GM12801 (cell line): ENCODE measurements around the gene TXNDC12.

Experiments used
- TF ChIP-seq, protein P1 (sequence below): IDR thresholded peaks from one replicate; pipeline ENCODE4 v1.5.1; 2011; ENCODE audit warnings: control low read depth; ENCODE audit not compliant: insufficient read length; ENCODE audit errors: extremely low read depth

Gene TXNDC12

DNA sequence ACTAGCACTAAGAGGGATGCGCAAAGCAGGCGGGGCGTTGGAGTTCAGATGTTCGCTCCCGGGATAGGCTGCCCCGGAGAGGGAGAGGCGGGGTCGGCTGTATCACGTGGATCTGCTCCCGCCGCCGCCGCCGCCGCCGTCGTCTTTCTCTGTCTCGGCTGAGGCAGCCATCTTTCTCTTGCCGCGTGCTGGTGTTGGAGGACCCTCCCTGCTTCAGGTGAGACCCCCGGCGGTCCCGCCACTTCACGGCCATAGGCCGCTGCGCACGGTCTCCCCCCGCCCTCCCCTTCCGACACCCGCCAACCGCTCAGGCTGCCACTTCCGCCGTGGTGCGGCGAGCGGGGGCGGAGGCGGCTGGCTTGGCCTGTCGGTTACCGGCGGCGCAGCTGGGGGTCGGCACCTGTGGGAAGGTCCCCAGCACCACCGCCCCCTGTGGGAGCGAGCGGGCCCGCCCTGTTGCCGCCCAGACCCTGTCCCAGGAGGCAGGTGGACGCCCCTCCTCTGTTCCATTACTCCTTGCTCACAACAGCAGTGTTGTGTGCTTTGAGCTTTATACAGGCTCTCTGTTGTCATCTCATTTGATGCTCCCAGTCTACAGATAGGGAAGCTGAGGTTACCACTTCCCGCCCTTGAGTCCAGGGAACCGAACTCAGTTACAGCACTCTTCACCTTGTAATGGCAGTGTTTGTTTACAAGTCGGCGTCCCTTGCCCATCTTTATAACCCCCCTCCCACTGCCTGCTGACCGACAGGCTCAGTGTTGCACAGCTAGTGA is 1.4 kb upstream of the TXNDC12 start, which contains the start of gene BTF3L4:
Gene BTF3L4, plus strand, starts transcription at position 133 of the 774 bp plus-strand sequence. CDS start 3,553 bp downstream, outside the sequence.
- TF ChIP-seq, protein P1, sequence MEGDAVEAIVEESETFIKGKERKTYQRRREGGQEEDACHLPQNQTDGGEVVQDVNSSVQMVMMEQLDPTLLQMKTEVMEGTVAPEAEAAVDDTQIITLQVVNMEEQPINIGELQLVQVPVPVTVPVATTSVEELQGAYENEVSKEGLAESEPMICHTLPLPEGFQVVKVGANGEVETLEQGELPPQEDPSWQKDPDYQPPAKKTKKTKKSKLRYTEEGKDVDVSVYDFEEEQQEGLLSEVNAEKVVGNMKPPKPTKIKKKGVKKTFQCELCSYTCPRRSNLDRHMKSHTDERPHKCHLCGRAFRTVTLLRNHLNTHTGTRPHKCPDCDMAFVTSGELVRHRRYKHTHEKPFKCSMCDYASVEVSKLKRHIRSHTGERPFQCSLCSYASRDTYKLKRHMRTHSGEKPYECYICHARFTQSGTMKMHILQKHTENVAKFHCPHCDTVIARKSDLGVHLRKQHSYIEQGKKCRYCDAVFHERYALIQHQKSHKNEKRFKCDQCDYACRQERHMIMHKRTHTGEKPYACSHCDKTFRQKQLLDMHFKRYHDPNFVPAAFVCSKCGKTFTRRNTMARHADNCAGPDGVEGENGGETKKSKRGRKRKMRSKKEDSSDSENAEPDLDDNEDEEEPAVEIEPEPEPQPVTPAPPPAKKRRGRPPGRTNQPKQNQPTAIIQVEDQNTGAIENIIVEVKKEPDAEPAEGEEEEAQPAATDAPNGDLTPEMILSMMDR: no peak

DNA sequence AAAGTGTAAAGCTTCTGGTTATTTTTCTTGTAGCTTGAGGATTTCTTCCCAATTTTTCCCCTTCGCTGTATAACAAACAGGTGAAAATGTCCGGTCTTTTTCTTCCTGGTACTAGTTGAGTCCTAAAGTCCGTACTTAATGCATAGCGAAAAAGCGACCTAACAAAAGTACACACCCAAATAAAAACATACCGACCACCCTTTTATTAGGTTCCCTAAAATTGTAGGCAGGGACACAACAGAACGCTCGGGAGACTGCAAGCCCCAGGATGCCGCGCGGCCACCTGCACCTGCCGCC is 823 bp upstream of the TXNDC12 start:
- TF ChIP-seq, protein P1: no peak

DNA sequence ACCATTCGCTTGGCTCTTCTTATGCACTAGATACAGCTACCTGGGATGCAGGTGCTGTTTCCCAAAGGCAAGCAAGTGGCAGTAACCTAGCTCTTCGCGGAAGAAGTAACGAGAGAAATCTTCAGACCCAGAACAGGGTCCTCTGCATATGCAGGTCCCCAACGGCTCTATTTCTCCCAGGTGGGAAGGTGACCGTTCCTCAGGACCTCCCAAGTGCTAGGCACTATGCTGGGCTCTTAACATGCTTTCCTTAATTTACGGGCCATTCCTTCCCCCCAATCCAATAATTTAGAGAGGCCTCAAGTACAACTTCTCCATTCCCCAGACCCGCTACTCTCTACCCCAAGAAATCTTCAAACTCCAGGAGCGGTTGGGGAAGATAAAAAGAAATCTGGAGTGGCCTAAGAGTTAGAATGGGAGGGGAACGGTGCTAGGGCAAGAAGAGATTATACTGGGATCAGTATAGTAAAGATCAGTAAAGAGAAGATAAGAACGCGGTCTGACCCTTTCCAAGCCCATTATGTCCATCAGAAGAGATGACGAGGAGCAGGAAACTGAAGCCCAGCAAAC is 410 bp downstream of the TXNDC12 start:
- TF ChIP-seq, protein P1: no peak

DNA sequence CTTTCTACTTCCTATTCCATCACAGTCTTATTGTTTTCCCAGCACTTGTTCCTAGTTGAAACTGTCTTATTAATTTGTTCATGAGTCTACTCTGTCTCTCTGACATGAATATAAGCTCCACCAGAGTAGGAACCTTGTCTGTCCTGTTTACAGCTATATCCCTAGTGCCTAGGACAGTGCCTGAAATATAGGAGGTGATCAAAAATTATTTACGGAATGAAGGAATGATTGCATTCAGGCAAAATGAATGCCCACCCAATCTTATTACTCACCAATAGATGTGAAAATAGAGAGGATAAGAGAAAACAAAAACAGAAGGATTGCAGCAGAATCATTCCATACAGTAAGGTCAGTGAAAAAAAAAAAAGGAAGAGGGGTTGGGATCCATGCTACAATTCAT is 1.1 kb downstream of the TXNDC12 start:
- TF ChIP-seq, protein P1: no peak

DNA sequence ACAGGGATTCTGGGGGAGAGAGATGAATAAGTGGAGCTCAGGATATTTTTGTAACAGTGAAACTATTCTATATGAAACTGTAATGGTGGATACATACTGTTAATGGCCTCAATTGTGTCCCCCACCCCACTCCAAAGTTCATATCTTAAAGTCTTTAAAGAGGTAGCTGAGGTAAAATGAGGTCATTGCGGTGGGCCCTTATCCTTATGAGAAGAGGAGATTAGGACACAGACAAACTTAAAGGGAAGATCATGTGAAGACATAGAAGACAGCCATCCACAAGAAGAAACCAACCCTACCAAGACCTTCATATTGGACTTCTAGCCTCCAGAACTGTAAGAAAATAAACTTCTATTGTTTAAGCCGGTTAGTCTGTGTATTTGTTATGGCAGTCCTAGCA is 9.8 kb downstream of the TXNDC12 start:
- TF ChIP-seq, protein P1: no peak

DNA sequence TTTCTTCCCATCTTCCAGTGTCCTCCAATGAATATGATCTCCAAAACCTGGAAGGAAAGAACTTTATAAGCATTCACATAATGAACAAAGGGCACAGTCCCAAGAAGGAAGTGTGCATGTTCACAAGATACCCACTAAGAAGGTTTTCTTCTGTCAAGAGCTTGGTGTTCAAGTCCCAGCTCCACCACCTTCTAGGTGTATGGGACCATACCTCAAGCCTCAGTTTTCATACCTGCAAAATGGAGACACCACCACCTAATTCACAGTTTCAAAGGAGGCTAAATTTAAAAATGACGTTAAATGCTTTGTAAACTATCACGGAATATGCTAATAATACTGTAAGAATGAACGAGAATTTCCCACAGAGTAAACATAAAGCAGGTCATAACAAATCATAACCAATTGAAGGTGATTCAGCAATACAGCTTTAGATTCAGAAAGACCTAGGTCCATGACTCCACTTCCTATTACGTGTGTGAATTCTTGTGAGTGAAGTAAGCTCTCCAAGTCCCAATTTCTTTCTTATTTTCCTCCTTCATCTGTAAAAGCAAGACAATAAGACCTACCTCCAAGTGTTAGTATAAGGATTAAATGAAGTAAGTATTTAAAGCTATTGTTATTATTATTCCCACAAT is 13.3 kb downstream of the TXNDC12 start:
- TF ChIP-seq, protein P1: no peak

DNA sequence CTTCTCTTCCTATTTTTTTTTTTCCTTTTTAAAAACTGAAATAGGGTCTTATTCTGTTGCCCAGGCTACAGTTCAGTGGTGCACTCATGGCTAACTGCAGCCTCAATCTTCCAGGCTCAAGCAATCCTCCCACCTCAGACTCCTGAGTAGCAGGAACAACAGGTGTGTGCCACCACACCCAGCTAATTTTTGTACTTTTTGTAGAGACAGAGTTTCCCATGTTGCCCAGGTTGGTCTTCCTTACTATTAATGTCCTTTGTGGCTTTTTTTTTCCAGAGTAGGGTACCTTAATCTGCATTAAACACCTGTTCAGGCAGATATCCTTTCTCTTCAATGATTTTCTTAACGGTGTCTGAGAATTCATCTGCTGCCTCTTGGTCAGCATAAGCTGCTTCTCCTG is 17.1 kb downstream of the TXNDC12 start:
- TF ChIP-seq, protein P1: no peak
